ENCODE data around the gene SLC7A1. TPM values are rescaled to one million over a fixed set of nuclear protein-coding genes. Genes with fewer than 3 reads are reported as not detected.

SLC7A1 gene
- total RNA-seq, 1 experiment from 2014 or later: 45.4 TPM

DNA sequence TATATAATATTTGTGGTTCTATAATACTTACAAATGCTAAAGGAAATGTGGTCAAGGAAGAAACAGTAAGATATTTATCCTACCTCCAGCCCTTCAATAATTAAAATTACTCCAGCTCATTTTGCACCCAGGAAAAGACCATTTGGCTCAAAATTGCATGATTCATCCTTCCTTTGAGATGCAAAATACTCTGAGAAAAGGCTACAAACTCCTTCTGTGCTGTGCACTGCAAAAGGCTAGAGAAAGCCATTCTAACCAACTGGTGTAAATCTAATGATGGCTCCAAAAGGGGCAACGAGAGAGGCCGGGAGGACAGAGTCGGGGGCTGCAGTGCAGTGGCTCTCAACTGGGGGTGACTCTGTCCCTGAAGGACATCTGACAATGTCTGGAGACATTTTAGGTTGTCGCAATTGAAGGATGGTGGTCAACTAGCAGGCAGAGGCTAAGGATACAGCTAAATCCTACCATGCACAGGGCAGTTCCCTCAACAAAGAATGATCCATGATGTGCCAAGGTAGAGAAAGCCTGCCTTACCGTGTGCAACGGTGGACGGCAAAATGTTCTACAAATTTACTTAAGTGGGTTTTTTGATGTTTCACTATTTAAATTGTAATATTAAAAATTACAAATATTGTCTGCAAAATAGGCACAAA is 32.6 kb downstream of the SLC7A1 start:
- H3K4me2 ChIP-seq (ENCODE audit: low read depth, low read length, poor library complexity, severe bottlenecking): no peak overlapping the region
- H3K9ac ChIP-seq (ENCODE audit: low read length): no peak overlapping the region
- no peaks in the 10 kb centered on the region for H3K36me3 ChIP-seq (ENCODE audit: insufficient read depth, low read length)
- no peak overlapping the region for H3K4me3 ChIP-seq (ENCODE audit: low read length)
- H4K20me1 ChIP-seq (ENCODE audit: insufficient read depth, low read depth, low read length): peaks cover 65% of the 10 kb centered on the region
- no peaks in the 10 kb centered on the region for H3K9me3 ChIP-seq (ENCODE audit: low read length)
- H3K4me1 ChIP-seq (ENCODE audit: low read length): peaks cover 2% of the 10 kb centered on the region
- H2AFZ ChIP-seq (ENCODE audit: low read length): no peak overlapping the region
- no peaks in the 10 kb centered on the region for H3K27me3 ChIP-seq (ENCODE audit: low read length)
- H3K9me2 ChIP-seq (replicated peaks; ENCODE audit: insufficient read depth, low read length): no peaks in the 10 kb centered on the region
- no peak overlapping the region for H3K27ac ChIP-seq (ENCODE audit: low read length)
- DNase-seq: no peak
- H3K79me2 ChIP-seq (ENCODE audit: low read length): peaks cover 82% of the 10 kb centered on the region

DNA sequence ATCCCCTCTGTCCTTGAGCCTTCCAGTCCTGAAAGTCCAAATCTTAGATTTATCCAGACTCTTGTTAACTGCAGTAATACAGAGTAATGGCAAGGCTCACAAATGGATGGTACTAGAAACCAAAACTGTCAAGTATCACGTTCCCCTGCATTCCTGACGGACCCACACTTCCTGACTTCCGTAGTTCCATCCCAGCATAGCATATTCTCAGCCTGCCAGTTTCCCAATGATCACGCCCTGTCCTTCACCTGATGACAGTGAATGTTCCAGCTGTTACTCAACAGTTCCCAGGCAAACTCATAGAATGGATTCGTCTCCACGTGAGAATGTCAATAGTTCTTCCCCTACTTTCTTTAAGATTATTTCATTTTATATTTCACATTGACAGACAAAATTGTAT is 33.6 kb downstream of the SLC7A1 start:
- no peak for DNase-seq
- no peaks in the 10 kb centered on the region for H3K9me2 ChIP-seq (replicated peaks; ENCODE audit: insufficient read depth, low read length)
- no peaks in the 10 kb centered on the region for H3K27me3 ChIP-seq (ENCODE audit: low read length)
- no peak overlapping the region for H3K27ac ChIP-seq (ENCODE audit: low read length)
- no peak overlapping the region for H2AFZ ChIP-seq (ENCODE audit: low read length)
- no peaks in the 10 kb centered on the region for H3K9me3 ChIP-seq (ENCODE audit: low read length)
- H3K4me2 ChIP-seq (ENCODE audit: low read depth, low read length, poor library complexity, severe bottlenecking): no peak overlapping the region
- no peaks in the 10 kb centered on the region for H3K36me3 ChIP-seq (ENCODE audit: insufficient read depth, low read length)
- no peak overlapping the region for H3K9ac ChIP-seq (ENCODE audit: low read length)
- peaks cover 62% of the 10 kb centered on the region for H4K20me1 ChIP-seq (ENCODE audit: insufficient read depth, low read depth, low read length)
- peaks cover 2% of the 10 kb centered on the region for H3K4me1 ChIP-seq (ENCODE audit: low read length)
- H3K4me3 ChIP-seq (ENCODE audit: low read length): no peak overlapping the region
- peaks cover 81% of the 10 kb centered on the region for H3K79me2 ChIP-seq (ENCODE audit: low read length)

DNA sequence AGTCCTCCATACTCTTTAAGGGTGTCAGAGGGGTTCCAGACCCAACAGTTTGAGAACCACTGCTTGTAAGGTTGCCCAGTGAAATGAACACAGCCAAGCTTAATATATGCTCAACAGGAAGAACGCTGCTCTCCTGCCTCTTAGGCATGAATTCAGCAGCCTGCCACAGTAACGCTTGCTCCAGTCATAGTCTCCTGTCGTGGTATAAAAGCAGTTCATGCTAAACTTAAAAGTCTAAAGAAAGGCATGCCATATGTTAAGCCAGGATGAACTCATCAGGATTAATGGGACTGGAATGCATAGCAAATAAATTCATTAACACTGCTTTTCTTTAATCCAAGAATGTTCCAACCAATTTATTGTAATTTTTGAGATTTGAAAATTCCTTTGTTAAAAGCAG is 38.7 kb downstream of the SLC7A1 start:
- Histone ChIP-seq H3K4me3 (ENCODE audit: low read length) (no peak overlapping the region), H3K36me3 (ENCODE audit: insufficient read depth, low read length) (no peaks in the 10 kb centered on the region), H3K9me3 (ENCODE audit: low read length) (no peaks in the 10 kb centered on the region), H3K27me3 (ENCODE audit: low read length) (no peaks in the 10 kb centered on the region), H3K79me2 (ENCODE audit: low read length) (peaks cover 78% of the 10 kb centered on the region), H3K4me2 (ENCODE audit: low read depth, low read length, poor library complexity, severe bottlenecking) (no peak overlapping the region), H3K27ac (ENCODE audit: low read length) (no peak overlapping the region), H3K4me1 (ENCODE audit: low read length) (no peaks in the 10 kb centered on the region), H3K9me2 (replicated peaks; ENCODE audit: insufficient read depth, low read length) (no peaks in the 10 kb centered on the region), H2AFZ (ENCODE audit: low read length) (no peak overlapping the region), H4K20me1 (ENCODE audit: insufficient read depth, low read depth, low read length) (peaks cover 36% of the 10 kb centered on the region; the same call in 1 of the 2 replicates), H3K9ac (ENCODE audit: low read length) (no peak overlapping the region)
- no peak for DNase-seq

DNA sequence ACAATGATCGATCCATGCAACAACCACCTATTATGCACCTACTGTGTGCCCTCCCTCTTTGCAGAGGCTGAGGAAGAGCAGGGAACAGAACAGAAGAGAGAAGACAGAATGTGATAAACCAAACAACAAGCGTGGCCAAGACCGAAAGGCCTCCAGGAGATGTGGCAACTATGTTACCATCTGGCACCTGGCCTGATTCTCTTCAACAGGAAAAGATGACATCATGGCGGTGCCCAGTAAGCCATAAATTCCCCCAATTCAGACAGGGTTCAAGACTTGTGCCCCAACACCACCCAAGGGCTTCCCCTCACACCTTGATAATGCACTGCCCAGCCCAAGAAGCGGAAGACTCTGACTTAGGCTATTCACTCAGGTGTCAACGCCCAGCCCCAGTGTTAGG is 44.3 kb downstream of the SLC7A1 start:
- Histone ChIP-seq H3K36me3 (ENCODE audit: insufficient read depth, low read length) (no peaks in the 10 kb centered on the region; the same call in 1 of the 2 replicates), H4K20me1 (ENCODE audit: insufficient read depth, low read depth, low read length) (peaks cover 16% of the 10 kb centered on the region; the same call in 1 of the 2 replicates), H3K9ac (ENCODE audit: low read length) (no peak overlapping the region), H3K4me2 (ENCODE audit: low read depth, low read length, poor library complexity, severe bottlenecking) (no peak overlapping the region), H3K9me3 (ENCODE audit: low read length) (no peaks in the 10 kb centered on the region), H3K27ac (ENCODE audit: low read length) (no peak overlapping the region), H2AFZ (ENCODE audit: low read length) (no peak overlapping the region), H3K27me3 (ENCODE audit: low read length) (no peaks in the 10 kb centered on the region), H3K79me2 (ENCODE audit: low read length) (peaks cover 97% of the 10 kb centered on the region), H3K9me2 (replicated peaks; ENCODE audit: insufficient read depth, low read length) (no peaks in the 10 kb centered on the region), H3K4me3 (ENCODE audit: low read length) (no peak overlapping the region), H3K4me1 (ENCODE audit: low read length) (no peaks in the 10 kb centered on the region)
- no peak for DNase-seq

DNA sequence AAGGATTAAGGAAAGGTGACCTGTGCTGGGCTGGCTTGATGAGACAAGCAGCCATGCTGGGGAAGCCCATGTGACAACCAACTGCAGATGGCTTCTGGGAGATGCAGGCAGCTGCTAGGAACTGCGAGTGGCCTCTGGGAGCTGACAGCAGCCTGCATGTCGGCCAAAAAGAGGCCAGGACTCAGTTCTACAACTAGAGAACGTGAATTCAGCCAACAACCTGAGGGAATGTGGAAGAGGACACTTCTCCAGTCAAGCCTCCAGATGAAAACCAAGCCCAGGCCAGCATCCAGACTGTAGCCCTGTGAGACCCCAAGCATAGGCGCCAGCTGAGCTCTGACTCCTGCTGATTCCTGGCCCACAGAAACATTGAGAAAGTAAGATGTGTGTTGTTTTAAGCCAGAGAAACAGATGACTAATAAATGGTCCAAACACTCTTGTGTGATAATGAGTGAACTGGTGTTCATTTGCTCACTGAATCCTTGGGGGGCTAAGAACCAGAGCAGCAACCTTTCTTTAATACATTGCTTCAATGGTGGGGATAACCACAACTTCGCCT is 45.0 kb downstream of the SLC7A1 start:
- no peak overlapping the region for H3K27ac ChIP-seq (ENCODE audit: low read length)
- peaks cover 20% of the 10 kb centered on the region; the same call in 1 of the 2 replicates for H4K20me1 ChIP-seq (ENCODE audit: insufficient read depth, low read depth, low read length)
- no peaks in the 10 kb centered on the region for H3K9me2 ChIP-seq (replicated peaks; ENCODE audit: insufficient read depth, low read length)
- no peak overlapping the region for H3K4me3 ChIP-seq (ENCODE audit: low read length)
- no peaks in the 10 kb centered on the region for H3K4me1 ChIP-seq (ENCODE audit: low read length)
- no peaks in the 10 kb centered on the region for H3K9me3 ChIP-seq (ENCODE audit: low read length)
- no peaks in the 10 kb centered on the region for H3K27me3 ChIP-seq (ENCODE audit: low read length)
- no peak overlapping the region for H3K9ac ChIP-seq (ENCODE audit: low read length)
- peaks cover 97% of the 10 kb centered on the region for H3K79me2 ChIP-seq (ENCODE audit: low read length)
- no peak for DNase-seq
- H3K36me3 ChIP-seq (ENCODE audit: insufficient read depth, low read length): no peaks in the 10 kb centered on the region; the same call in 1 of the 2 replicates
- no peak overlapping the region for H3K4me2 ChIP-seq (ENCODE audit: low read depth, low read length, poor library complexity, severe bottlenecking)
- no peak overlapping the region for H2AFZ ChIP-seq (ENCODE audit: low read length)

DNA sequence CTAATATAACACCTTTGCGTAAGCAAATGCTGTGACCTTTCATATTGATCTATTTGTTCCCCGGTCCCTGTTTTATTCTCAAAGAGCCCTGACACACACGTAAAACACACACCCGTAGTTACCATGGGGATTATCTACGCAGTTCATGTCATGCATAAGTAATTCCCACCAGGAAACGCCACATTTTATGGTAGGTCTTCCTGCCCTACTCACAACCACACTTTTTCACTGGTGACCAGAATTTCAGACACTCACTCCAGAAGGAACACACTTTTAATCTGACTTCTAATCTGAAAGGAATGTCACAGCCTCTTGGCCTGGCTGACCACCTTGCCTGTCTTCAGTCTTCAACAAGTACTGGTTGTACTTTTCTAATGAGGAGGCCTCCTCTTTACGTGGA is 46.8 kb downstream of the SLC7A1 start:
- no peaks in the 10 kb centered on the region for H3K9me2 ChIP-seq (replicated peaks; ENCODE audit: insufficient read depth, low read length)
- no peak overlapping the region for H2AFZ ChIP-seq (ENCODE audit: low read length)
- H3K27ac ChIP-seq (ENCODE audit: low read length): no peak overlapping the region
- H3K4me3 ChIP-seq (ENCODE audit: low read length): no peak overlapping the region
- DNase-seq: no peak
- peaks cover 100% of the 10 kb centered on the region for H3K79me2 ChIP-seq (ENCODE audit: low read length)
- no peak overlapping the region for H3K4me2 ChIP-seq (ENCODE audit: low read depth, low read length, poor library complexity, severe bottlenecking)
- peaks cover 9% of the 10 kb centered on the region; the same call in 1 of the 2 replicates for H4K20me1 ChIP-seq (ENCODE audit: insufficient read depth, low read depth, low read length)
- no peaks in the 10 kb centered on the region for H3K27me3 ChIP-seq (ENCODE audit: low read length)
- no peaks in the 10 kb centered on the region; the same call in 1 of the 2 replicates for H3K36me3 ChIP-seq (ENCODE audit: insufficient read depth, low read length)
- H3K9me3 ChIP-seq (ENCODE audit: low read length): no peaks in the 10 kb centered on the region
- H3K4me1 ChIP-seq (ENCODE audit: low read length): no peaks in the 10 kb centered on the region
- no peak overlapping the region for H3K9ac ChIP-seq (ENCODE audit: low read length)

DNA sequence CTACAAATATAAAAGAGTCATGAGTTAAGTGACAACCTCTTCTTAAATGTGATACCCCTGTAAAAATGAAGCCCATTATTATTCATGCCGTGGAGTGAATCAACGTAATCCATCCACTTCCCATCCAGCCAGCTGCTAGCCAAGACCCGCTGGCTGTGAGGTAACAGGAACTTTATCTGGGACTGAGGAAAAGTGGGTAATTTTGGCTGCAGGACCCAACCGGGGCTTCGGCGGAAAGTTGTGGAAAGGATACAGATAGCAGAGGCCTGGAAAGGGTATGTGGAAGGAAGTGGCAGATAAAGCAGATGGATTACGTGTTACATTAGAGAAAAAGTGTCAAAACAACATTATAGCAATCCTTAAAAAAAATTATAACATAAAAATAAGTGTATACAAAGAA is 48.3 kb downstream of the SLC7A1 start:
- H3K9me3 ChIP-seq (ENCODE audit: low read length): no peaks in the 10 kb centered on the region
- no peak overlapping the region for H2AFZ ChIP-seq (ENCODE audit: low read length)
- no peaks in the 10 kb centered on the region for H3K27me3 ChIP-seq (ENCODE audit: low read length)
- H3K36me3 ChIP-seq (ENCODE audit: insufficient read depth, low read length): no peaks in the 10 kb centered on the region; the same call in 1 of the 2 replicates
- peaks cover 11% of the 10 kb centered on the region; the same call in 1 of the 2 replicates for H4K20me1 ChIP-seq (ENCODE audit: insufficient read depth, low read depth, low read length)
- H3K4me1 ChIP-seq (ENCODE audit: low read length): no peaks in the 10 kb centered on the region
- peaks cover 100% of the 10 kb centered on the region for H3K79me2 ChIP-seq (ENCODE audit: low read length)
- H3K9me2 ChIP-seq (replicated peaks; ENCODE audit: insufficient read depth, low read length): no peaks in the 10 kb centered on the region
- DNase-seq: no peak
- no peak overlapping the region for H3K4me3 ChIP-seq (ENCODE audit: low read length)
- H3K27ac ChIP-seq (ENCODE audit: low read length): no peak overlapping the region
- H3K4me2 ChIP-seq (ENCODE audit: low read depth, low read length, poor library complexity, severe bottlenecking): no peak overlapping the region
- H3K9ac ChIP-seq (ENCODE audit: low read length): no peak overlapping the region

DNA sequence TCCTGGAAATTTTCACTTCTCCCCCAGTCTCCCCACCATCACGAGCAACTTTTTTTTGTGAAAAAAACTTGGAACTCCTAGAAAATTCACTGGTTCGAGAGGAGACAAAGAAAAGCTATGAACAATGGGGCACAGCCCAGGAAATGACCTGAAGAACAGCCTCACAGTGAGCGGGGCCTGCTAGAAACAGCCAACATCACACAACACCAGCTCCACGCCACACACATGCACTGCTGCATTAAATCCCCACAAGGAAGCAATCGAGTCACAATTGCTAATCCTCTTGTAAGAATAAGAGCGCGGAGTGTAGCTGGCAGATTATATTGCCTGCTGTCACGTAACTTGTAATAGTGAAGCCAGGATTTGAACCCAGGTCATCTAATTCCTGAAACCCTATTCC is 48.8 kb downstream of the SLC7A1 start:
- DNase-seq: no peak
- no peaks in the 10 kb centered on the region for H3K9me2 ChIP-seq (replicated peaks; ENCODE audit: insufficient read depth, low read length)
- H3K27me3 ChIP-seq (ENCODE audit: low read length): no peaks in the 10 kb centered on the region
- no peaks in the 10 kb centered on the region for H3K4me1 ChIP-seq (ENCODE audit: low read length)
- H3K4me3 ChIP-seq (ENCODE audit: low read length): no peak overlapping the region
- no peak overlapping the region for H3K27ac ChIP-seq (ENCODE audit: low read length)
- no peaks in the 10 kb centered on the region for H3K9me3 ChIP-seq (ENCODE audit: low read length)
- no peak overlapping the region for H2AFZ ChIP-seq (ENCODE audit: low read length)
- H3K79me2 ChIP-seq (ENCODE audit: low read length): peaks cover 98% of the 10 kb centered on the region
- no peak overlapping the region for H3K9ac ChIP-seq (ENCODE audit: low read length)
- no peak overlapping the region for H3K4me2 ChIP-seq (ENCODE audit: low read depth, low read length, poor library complexity, severe bottlenecking)
- peaks cover 11% of the 10 kb centered on the region; the same call in 1 of the 2 replicates for H4K20me1 ChIP-seq (ENCODE audit: insufficient read depth, low read depth, low read length)
- H3K36me3 ChIP-seq (ENCODE audit: insufficient read depth, low read length): no peaks in the 10 kb centered on the region; the same call in 1 of the 2 replicates

Data from Karpas-422 (cell line).